Measurements from ENCODE around the gene XCL1.

DNA sequence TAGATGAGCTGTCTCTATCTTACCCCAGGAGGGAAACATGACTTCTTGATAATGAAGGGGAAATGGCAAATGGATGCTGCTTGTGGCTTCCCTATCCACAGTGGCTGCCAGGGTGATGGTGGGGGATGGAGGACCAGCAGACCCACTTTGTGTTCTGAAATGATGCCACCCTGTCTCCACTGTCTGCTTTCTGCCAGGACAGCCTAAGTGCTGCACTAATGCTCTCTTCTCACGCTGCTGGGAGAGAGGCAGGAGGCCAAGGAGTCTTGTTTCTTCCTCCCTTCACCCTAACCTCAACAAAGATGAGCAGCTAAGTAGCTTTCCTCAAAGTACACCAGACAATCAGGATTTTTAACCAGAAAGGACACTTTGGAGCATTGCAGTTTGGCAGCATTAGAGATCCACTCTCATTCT is 36.6 kb downstream of the XCL1 start:
- TF ChIP-seq EZH2 (IDR thresholded peaks at IDR 0.05; ENCODE audit: borderline replicate concordance, insufficient read depth, low read length, poor library complexity, severe bottlenecking) (no peak), TAF1 (IDR thresholded peaks at IDR 0.05; ENCODE audit: low read depth) (no peak), EP300 (conservative IDR thresholded peaks at IDR 0.05; ENCODE audit: poor library complexity, severe bottlenecking) (no peak), RAD21 (conservative IDR thresholded peaks at IDR 0.05) (no peak), POLR2AphosphoS5 (IDR thresholded peaks at IDR 0.05) (no peak)
- TF ChIP-seq, protein P1, sequence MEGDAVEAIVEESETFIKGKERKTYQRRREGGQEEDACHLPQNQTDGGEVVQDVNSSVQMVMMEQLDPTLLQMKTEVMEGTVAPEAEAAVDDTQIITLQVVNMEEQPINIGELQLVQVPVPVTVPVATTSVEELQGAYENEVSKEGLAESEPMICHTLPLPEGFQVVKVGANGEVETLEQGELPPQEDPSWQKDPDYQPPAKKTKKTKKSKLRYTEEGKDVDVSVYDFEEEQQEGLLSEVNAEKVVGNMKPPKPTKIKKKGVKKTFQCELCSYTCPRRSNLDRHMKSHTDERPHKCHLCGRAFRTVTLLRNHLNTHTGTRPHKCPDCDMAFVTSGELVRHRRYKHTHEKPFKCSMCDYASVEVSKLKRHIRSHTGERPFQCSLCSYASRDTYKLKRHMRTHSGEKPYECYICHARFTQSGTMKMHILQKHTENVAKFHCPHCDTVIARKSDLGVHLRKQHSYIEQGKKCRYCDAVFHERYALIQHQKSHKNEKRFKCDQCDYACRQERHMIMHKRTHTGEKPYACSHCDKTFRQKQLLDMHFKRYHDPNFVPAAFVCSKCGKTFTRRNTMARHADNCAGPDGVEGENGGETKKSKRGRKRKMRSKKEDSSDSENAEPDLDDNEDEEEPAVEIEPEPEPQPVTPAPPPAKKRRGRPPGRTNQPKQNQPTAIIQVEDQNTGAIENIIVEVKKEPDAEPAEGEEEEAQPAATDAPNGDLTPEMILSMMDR (IDR thresholded peaks at IDR 0.05; ENCODE audit: poor library complexity, severe bottlenecking), result no peak
- TF ChIP-seq, protein P2, sequence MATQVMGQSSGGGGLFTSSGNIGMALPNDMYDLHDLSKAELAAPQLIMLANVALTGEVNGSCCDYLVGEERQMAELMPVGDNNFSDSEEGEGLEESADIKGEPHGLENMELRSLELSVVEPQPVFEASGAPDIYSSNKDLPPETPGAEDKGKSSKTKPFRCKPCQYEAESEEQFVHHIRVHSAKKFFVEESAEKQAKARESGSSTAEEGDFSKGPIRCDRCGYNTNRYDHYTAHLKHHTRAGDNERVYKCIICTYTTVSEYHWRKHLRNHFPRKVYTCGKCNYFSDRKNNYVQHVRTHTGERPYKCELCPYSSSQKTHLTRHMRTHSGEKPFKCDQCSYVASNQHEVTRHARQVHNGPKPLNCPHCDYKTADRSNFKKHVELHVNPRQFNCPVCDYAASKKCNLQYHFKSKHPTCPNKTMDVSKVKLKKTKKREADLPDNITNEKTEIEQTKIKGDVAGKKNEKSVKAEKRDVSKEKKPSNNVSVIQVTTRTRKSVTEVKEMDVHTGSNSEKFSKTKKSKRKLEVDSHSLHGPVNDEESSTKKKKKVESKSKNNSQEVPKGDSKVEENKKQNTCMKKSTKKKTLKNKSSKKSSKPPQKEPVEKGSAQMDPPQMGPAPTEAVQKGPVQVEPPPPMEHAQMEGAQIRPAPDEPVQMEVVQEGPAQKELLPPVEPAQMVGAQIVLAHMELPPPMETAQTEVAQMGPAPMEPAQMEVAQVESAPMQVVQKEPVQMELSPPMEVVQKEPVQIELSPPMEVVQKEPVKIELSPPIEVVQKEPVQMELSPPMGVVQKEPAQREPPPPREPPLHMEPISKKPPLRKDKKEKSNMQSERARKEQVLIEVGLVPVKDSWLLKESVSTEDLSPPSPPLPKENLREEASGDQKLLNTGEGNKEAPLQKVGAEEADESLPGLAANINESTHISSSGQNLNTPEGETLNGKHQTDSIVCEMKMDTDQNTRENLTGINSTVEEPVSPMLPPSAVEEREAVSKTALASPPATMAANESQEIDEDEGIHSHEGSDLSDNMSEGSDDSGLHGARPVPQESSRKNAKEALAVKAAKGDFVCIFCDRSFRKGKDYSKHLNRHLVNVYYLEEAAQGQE (IDR thresholded peaks at IDR 0.05; ENCODE audit: borderline replicate concordance), result no peak

Measured in neural cell (in vitro differentiated cells).